HG02973 (cell line): Measurements from ENCODE around the gene BNIP3.

Experiments used
- ATAC-seq: cut with Tn5 transposase; IDR thresholded peaks from one replicate; pipeline ENCODE4 v1.9.1; 2021; ENCODE audit warnings: moderate library complexity; ENCODE audit not compliant: unreplicated experiment

BNIP3 gene, protein sequence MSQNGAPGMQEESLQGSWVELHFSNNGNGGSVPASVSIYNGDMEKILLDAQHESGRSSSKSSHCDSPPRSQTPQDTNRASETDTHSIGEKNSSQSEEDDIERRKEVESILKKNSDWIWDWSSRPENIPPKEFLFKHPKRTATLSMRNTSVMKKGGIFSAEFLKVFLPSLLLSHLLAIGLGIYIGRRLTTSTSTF

DNA sequence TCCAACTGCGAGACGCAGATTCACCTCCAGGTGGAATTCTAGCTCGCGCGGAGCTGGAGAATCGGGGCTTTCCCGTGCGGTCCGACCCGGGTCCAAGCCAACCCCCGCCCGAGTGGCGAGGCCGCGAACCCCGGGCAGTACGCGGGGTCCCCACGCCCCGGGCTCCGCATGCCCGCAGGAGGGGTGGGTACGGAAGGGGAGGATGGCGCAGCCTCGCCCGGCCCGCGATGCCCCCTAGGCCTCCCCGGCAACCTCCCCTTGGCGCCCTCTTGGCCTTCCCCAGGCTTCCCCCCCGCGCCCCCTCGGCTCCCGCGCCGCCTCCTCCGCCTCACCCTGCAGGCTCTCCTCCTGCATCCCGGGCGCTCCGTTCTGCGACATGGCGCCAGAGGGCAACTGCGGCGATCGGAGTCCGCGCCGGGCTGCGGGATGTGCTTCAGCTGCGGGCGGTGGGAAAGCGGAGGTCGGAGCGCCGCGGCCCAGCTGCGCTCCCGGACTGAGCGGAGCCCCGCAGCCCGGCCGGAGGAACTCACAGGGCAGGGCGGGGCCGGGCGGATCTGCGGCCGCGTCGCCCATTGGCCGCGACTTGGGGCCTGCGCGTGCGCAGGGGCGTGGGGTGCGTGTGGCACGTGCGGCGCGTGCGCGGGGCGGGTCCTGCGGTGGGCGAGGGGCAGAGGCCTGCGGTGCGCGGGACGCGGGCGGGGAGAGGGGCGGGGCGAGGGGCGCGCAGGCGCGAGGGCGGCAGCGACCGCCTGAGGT lies at the start of gene BNIP3:
Gene BNIP3, minus strand, starts transcription at position 495 of the 756 bp plus-strand sequence. Its CDS starts 117 bp downstream, at position 378.
- ATAC-seq, result peak; percentile 87

DNA sequence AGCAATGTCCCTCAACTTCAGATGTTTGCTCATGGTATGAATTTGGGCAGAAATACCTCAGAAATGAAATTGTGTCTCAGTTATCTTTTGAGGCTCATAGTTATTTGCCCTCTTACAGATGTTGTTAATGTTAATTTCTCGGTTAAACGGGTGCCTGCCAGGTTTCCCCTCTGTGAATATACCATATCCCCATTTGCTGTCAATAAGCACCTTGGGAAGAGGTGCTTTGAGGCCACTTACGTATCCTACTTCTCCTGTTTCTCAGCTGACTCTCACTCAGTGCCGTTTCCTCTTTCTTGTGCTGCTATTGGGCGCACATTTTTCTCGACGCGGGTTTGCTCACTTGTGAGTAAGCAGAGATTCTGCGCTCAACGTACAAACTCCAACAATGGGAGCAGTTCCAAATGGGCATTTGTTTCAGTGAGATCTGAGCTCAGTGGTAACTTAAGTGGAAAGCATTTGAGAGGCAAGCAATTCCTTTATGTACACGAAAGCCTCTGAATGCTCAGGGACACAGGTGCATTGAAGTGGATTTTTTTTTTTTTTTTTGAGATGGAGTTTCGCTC lies 49.3 kb upstream of the BNIP3 start:
- no peak for ATAC-seq

DNA sequence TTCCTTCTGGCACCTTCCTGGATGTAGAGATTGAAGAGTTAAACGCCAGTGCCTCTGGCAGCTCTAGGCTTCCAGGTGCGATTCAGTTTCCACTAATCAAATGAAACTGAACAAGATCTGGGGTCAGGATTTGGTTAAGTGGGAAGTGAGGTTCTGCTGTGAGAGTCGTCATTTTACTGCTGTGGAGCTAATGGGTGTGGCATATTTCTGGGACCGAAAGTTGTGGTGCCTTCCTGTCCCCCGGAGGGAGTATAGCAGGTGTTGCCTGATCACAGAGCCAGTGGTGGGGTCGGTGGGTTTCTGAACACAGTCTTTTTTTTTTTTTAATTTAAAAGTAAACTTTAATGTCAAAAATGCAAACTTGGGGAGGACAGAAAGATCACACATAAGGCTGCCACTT lies 47.0 kb upstream of the BNIP3 start:
- no peak for ATAC-seq

DNA sequence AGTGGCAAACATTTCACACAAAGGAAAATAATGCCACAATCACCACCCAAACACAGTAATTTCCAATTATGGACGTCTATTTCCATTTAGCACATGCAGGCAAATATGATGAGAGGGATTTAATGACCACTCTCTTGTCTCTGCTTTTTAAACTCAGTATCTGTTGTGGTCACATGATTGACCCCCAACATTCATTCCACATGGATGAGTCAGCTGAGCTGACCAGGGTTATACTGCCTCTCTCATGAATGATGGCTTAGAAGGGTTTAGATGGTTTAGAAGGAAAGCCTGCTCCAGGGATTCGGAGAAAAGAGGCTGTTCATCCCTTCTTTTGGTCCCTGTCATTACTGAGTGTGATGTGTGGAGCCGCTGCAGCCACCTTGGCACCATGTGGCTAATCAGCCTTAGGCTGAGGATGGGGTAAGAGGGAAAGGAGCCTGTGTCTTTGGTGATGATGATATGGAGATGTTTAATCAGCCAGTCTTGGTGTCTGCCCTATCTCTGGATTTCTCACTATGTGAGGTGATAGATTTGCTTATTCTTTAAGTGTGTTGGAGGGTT lies 45.8 kb upstream of the BNIP3 start:
- no peak for ATAC-seq

DNA sequence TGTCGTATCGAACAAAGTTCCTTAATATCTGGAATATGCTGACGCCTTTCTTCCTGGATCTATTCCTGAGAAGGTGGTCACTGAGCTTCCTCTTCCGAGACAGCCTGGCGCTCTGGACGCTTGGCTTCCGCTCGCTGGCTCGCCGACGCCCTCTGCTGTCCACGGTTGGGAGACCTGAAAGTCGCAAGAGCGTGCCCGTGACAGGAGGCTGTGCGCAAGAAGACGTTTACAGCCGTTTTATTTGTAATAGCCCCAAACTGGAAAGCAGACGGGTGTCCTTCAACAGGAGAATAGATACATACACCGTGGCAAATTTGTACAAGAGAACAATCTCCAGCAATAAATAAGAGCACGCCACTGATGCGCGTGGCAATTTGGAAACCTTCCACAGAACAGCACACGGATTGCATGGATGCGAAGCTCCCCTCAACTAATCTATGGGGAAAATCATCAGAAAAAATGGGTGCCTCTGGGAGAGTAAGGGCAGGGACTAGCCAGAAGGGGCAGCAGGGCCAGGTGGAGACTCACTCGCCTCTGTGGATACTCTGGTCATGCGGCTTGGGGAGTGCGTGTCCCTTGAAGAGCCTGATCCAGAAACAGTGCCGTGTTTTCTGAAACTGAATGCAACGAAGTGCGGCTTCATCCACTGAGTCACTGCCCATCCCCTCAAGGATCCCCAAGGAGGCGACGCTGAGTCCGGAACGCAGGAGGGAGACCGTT lies 41.5 kb upstream of the BNIP3 start:
- peak; percentile 91 for ATAC-seq

DNA sequence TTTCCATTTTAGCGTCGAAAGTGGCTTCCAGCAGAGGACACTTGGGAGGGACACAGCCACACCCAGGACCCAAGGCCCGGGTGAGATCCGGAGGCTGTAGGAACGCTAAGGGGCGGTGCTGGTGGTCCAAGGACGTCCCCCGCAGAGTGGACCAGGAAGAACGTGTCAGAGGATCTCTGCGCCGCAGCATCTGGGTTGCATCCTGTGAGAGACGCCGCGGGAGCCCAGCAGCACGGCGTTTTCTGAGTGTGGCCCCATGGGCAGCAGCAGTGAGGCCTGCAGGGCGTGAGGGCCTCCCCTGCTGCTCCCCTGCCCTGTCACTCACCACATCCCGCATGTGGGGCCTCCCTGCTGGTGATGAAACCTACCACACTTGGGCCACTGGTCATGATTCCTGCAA lies 40.5 kb upstream of the BNIP3 start:
- ATAC-seq, result no peak

DNA sequence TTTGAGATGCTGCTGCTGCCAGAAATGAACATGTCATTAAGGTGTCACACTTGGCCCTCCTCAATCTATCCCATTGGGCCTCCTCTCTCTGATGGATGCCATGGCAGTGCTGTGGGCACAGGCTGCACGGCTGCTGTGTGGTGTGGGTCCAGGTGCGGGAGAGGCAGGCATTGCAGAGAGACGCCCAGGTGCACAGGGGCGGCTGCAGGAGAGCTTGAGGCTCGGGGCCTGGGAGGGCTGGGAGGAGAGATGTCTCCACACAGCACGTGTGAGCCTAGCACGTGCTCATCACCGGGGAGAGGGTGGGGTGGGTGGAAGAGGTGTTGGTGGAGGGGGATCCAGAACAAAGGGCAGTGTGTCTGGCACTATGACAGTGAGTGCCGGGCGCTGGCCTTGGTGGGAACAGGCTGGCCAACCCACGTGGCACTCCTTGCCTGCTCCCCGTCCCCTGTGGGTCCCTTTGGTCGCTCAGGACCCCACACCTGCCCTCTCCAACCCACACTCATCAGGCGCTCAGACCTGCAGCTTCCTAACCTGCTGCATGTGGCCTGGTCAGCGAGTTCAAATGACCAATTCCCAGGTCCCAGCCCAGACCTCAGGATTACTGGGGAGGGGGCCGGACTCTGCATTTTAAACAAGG lies 39.9 kb upstream of the BNIP3 start:
- ATAC-seq, result no peak

DNA sequence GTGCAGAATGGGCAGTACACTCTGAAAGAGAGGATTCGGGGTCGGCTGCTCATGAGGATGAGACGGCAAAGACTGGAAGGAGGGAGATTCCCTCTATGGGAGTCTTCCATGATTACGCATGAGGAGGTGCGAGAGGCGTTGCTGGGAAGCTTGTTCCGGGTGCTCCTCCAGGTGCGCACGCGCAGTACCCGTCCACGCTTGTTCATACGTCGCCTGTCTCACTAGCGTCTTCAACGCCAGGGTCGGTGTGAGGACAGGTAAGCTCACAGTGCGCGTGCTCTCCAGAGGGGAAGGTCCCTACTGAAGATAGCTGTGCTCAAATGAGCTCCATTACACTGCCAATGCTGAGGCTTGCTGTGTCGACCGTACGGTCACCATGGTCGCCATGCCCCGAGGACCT lies 39.3 kb upstream of the BNIP3 start:
- no peak for ATAC-seq

DNA sequence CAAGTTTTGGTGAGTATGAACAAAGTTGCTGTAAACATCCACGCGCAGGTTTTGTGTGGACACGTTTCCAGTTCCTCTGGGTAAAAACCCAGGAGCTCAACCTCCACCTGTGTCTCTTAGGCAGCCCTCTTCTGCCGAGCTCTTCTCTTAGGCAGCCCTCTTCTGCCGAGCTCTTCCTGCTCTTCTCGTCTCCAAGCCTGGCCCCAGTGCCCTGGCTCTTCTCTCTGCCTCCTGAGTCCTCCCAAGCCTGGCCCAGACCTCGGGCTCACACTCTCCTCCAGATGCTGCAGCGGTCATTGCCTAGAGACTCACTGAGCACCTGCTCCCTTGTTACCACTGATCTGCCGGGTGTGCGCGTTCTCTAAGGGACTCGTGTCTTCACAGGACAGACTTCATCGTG lies 38.7 kb upstream of the BNIP3 start:
- ATAC-seq, result no peak

DNA sequence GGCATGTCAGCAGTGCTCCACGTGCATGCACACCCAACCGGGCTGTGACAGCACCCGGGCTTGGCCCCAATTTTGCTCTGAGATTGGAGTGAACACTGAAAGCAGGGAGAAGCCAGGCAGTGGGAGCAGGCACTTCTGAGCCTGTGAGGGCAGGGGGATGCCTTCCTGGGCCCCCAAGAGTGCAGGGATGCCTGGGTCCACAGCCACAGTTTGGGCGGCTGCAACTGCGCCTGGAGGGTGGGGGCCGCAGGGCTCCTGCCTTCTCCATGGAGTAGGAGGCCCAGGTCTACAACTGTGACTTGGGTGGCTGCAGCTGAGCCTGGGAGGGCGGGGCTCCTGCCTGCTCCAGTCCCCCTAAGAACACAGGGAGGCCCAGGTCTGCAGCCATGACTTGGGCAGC lies 37.6 kb upstream of the BNIP3 start:
- ATAC-seq, result no peak

DNA sequence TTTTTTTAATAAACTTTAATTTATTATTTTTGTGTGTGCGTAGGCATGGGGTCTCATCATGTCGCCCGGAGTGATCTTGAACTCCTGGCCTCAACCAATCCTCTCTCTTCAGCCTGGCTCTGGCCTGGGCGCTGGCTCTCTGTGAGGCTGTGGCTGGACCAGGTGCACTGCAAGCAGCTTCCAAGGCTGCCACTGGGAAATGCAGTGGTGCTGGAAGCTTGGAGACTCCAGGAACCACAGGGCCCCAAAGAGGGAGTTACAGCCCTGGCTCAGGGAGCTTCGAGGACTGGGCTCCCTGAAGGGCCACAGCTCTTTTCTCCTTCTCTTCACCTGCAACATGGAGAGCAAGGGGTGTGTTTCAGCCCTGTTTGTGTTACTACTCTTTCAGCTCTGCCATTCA lies 36.7 kb upstream of the BNIP3 start:
- no peak for ATAC-seq

DNA sequence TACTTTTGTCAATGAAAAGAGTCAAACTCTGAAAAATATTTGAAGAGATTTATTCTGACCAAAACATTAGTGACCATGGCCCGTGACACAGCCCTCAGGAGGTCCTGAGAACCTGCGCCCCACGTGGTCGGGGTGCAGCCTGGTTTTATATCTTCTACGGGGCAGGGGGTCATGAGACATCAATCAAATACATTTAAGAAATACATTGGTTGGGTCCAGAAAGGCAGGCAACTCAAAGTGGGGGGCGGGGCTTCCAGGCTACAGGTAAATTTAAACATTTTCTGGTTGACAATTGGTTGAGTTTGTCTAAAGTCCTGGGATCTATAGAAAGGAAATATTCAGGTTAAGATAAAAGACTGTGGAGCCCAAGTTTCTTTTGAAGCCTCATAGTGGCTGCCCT lies 34.8 kb upstream of the BNIP3 start:
- no peak for ATAC-seq

DNA sequence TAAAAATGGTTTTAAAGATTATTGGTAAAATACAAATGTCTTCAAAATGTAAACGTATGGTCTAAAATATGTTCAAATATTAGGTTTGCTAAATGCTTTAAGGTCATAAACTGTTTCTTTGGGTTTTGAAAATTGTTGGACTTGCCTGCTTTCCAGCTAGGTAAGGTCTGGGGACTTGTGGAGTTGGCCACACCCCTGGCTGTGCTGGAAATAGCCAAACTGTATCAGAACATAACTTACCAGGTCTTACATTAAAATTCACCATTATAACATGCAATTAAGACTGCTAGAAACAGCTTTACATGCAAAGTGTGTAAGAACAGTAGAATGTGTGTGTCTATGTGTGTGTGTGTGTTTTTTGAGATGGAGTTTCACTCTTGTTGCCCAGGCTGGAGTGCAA lies 29.7 kb upstream of the BNIP3 start:
- ATAC-seq, result no peak

DNA sequence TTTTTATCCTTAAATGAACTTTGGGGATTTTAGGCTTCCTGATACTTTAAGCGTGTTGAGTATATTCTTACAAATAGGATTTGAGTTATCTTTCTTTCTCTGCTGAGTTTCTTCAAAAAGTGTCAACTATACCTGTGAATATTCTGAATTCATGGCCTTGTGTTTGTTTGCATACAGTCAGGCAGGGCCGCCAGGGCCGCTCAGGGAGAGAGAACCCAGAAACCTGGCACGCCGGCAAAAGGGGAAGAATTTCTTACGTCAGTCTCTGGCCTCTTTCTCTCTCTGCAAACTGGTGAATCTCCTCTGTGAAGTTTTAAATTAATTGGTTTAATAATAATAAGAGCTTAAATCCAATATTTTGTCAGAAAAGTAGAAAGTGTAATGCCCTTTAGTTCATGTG lies 29.3 kb upstream of the BNIP3 start:
- no peak for ATAC-seq

DNA sequence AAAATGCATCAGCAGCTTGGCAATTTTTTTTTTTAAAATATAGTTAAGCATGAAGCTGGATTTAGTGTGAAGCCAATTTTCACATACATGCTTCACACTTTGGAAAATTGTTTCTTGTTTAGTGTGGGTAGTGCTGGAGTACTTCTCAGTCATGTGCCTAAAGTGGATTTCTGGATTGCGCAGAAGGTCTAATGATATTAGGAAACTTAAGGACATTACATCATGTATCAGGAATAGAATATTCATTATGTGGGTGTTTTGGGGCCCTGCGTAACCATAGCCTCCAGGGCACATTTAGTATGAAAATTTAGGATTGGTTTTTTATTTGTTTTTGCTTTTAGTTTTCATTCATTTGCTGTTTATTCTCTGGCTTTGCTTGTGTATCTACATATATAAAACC lies 28.8 kb upstream of the BNIP3 start:
- ATAC-seq, result no peak

DNA sequence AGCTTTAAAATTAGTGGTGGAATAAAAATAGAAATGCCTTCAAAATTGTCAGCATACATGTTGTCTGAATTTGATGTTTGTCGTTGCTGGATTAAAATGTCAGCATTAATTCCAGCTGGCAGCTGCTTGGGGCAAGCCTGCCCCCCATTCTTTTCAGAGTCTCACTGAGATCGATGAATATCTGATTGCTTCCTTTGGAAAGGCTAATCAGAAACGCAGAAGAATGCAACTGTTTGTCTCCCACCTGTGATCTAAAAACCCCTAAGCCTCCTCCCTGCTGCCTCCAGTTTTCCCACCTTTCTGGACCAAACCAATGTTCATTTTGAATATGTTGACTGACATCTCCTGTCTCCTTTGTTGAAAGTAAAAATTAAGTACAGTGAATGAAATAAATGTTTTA lies 27.9 kb upstream of the BNIP3 start:
- ATAC-seq, result no peak

DNA sequence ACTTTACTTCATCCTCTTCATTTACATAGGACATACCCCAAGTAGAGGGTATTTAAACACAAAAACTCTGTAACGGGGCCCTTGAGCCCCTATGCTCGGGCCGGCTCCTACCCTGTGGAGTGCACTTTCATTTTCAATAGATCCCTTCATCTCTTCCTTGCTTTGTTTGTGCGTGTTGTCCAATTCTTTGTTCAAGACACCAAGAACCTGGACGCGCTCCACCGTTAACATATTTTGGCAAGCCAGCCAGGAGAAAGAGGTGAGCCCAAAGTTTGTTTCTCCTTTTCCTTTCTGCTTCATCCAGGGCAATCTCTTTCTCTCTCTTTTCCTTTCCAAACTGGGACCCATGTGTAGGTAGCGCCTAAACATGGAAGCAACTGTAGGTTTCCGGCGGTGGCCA lies 26.0 kb upstream of the BNIP3 start:
- ATAC-seq, result no peak

DNA sequence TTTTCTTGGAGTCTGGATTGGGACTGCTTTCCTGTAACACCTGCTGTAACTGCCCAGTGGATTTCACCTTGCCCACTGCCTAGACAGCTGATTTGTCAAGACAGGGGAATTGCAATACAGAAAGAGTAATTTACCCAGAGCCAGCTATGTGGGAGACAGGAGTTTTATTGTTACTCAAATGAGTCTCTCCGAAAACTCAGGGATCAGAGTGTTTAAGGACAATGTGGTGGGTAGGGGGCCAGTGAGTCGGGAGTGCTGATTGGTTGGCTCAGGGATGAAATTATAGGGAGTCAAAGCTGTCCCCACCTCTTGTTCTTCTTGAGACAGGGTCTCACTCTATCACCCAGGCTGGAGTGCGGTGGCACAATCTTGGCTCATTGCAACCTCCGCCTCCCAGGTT lies 25.2 kb upstream of the BNIP3 start:
- no peak for ATAC-seq

DNA sequence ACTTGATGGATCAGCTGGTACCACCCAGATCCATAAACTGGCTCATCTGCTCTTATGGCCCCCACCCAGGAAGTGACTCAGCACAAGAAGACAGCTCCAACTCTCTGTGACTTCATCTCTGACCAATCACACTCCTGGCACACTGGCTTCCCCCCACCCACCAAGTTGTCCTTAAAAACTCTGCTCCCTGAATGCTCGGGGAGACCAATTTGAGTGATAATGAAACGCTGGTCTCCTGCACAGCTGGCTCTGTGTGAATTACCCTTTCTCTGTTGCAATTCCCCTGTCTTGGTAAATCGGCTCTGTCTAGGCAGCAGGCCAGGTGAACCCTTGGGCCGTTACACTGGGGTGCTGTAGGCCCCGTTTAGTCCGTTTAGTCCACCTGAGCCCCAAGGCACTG lies 23.4 kb upstream of the BNIP3 start:
- no peak for ATAC-seq

DNA sequence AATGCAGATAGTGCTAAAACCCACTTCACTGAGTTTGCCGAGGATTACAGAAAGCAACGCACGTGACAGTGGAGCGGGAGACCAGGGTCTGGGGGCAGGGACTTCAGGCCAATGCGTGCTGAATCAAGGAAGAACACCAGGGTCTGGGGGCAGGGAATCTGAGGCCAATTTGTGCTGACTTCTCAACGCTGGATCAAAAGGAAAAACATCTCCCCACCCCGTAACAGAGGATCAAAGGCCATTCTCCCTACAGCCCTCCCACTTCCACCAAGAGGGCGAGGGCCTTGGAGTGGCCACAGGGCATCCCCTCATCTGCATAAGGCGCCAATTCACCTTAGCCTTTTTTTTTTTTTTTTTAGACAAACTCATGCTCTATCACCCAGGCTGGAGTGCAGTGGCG lies 22.3 kb upstream of the BNIP3 start:
- no peak for ATAC-seq

DNA sequence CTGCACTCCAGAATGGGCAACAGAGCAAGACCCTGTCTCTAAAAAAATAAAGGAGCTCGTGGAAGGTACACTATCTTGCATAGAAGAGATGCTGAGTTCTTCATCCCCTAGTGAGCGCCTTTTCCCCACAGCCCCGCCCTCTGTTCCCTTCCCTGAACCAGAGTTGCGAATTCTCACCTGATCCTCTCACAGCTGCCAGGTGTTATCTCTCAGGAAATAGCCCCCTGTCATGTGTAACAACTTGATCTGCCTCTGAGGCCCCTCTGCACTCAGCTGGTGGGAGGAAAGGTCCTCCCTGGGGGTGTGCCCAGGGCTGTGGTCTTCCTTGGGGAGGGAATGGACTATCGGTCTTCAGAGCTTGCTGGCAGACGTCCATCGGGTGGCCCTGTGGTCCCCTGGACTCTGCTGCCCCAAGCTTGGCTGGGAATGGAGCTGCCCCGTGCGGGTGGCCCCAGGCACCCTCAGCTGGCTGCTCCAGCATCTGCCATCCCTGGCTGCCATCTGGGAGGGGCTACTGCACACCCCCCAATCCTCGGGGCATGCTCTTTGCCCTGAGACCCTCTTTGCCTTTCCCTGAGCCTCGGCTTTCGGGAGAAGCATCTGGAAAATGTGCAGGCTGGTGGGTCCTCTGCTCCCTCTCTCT lies 21.7 kb upstream of the BNIP3 start:
- no peak for ATAC-seq
